ENCODE data around the gene FHOD3. TPM values are rescaled to one million over a fixed set of nuclear protein-coding genes. Genes with fewer than 3 reads are reported as not detected.

FHOD3 gene
- total and polyA plus RNA-seq, 2 of the 13 experiments (the other 11 are each of a cell fraction or from before 2014, with no cell fraction given) = 0.07 TPM; not detected in 1

- TF ChIP-seq LBX2 (CRISPR knock-in tag; IDR thresholded peaks at IDR 0.05; ENCODE audit: borderline replicate concordance) = no peak
- 0 out of 2 replicates have a peak, but pooled peaks have one; percentile 40 for TF ChIP-seq SSRP1 (CRISPR knock-in tag; IDR thresholded peaks at IDR 0.05)
- peak; percentile 2 for TF ChIP-seq SRSF1 (optimal IDR thresholded peaks at IDR 0.05; ENCODE audit: low read depth, low read length)
- TF ChIP-seq GATA4 (IDR thresholded peaks at IDR 0.05; ENCODE audit: borderline replicate concordance, low read depth) = peak; percentile 14; the same call in 1 of the 2 replicates
- TF ChIP-seq MED1 (CRISPR knock-in tag; IDR thresholded peaks at IDR 0.05) = peak; percentile 35; the same call in 1 of the 2 replicates
- no peak for TF ChIP-seq ATF3 (CRISPR knock-in tag; IDR thresholded peaks at IDR 0.05)
- peak; percentile 12 for TF ChIP-seq CBX1 (IDR thresholded peaks at IDR 0.05; ENCODE audit: low read depth)
- no peak for TF ChIP-seq MTA3 (CRISPR knock-in tag; IDR thresholded peaks at IDR 0.05)
- no peak for TF ChIP-seq NKX3-1 (CRISPR knock-in tag; IDR thresholded peaks at IDR 0.05)
- TF ChIP-seq GZF1 (CRISPR knock-in tag; IDR thresholded peaks at IDR 0.05) = peak; percentile 82
- TF ChIP-seq TFDP1 (CRISPR knock-in tag; IDR thresholded peaks at IDR 0.05; ENCODE audit: borderline replicate concordance) = 0 out of 2 replicates have a peak, but pooled peaks have one; percentile 76
- TF ChIP-seq ARID4A (CRISPR knock-in tag; IDR thresholded peaks at IDR 0.05; ENCODE audit: borderline replicate concordance) = peak; percentile 93
- no peak for TF ChIP-seq NFIC (IDR thresholded peaks at IDR 0.05; ENCODE audit: low read length)
- no peak for TF ChIP-seq POLR2AphosphoS2 (IDR thresholded peaks at IDR 0.05; ENCODE audit: low read depth, low read length)
- TF ChIP-seq RBFOX2 (IDR thresholded peaks at IDR 0.05; ENCODE audit: low read depth, low read length) = peak; percentile 80
- TF ChIP-seq DNMT1 (CRISPR knock-in tag; IDR thresholded peaks at IDR 0.05) = peak; percentile 92
- TF ChIP-seq STAT5B (CRISPR knock-in tag; IDR thresholded peaks at IDR 0.05) = peak; percentile 65; the same call in 1 of the 2 replicates
- TF ChIP-seq NFKB2 (CRISPR knock-in tag; IDR thresholded peaks at IDR 0.05; ENCODE audit: borderline replicate concordance) = peak; percentile 48; the same call in 1 of the 2 replicates
- TF ChIP-seq PHF8 (CRISPR knock-in tag; IDR thresholded peaks at IDR 0.05) = peak; percentile 84
- TF ChIP-seq TFE3 (CRISPR knock-in tag; IDR thresholded peaks at IDR 0.05) = peak; percentile 55; the same call in 1 of the 2 replicates
- no peak for TF ChIP-seq ATAD3A (CRISPR knock-in tag; IDR thresholded peaks at IDR 0.05)
- peak; percentile 81; the same call in 1 of the 2 replicates for TF ChIP-seq MYC (CRISPR knock-in tag; IDR thresholded peaks at IDR 0.05; ENCODE audit: borderline replicate concordance)
- 0 out of 2 replicates have a peak, but pooled peaks have one; percentile 26 for TF ChIP-seq HMG20B (CRISPR knock-in tag; conservative IDR thresholded peaks at IDR 0.05)
- peak; percentile 41; the same call in 1 of the 2 replicates for TF ChIP-seq ZBTB38 (CRISPR knock-in tag; IDR thresholded peaks at IDR 0.05)
These were observed 531.3 kb downstream of the FHOD3 start, which contains the start of the genes KIAA1328 and TPGS2 (continued) for GRCh38 chr18:36828630-36829361.

All from HepG2 (cell line).